Neural crest cell (in vitro differentiated cells): Measurements from ENCODE around the gene CENPC. TPM values are rescaled to one million over a fixed set of nuclear protein-coding genes. Genes with fewer than 3 reads are reported as not detected.
"Not testable (repeated sequence)": the region's sequence is repeated elsewhere in the genome, so short reads cannot be mapped to it uniquely, and the experiment has no call there.

Experiments
- DNase-seq: peaks from one replicate; pipeline ENCODE4 v3.0.0; 2021; ENCODE audit warnings: low read depth, mixed read lengths, low spot score
- H3K27ac Mint-ChIP-seq: one replicate; pipeline ENCODE4 v1.8.0; 2021; ENCODE audit warnings: mild to moderate bottlenecking, mixed read lengths; ENCODE audit not compliant: unreplicated experiment
- H3K27me3 Mint-ChIP-seq: 2 replicates; pipeline ENCODE4 v1.8.0; 2021; ENCODE audit warnings: low read depth, mild to moderate bottlenecking, mixed read lengths
- H3K36me3 Mint-ChIP-seq: 2 replicates; pipeline ENCODE4 v1.8.0; 2021; ENCODE audit warnings: low read depth, mild to moderate bottlenecking, mixed read lengths
- H3K4me1 Mint-ChIP-seq: 2 replicates; pipeline ENCODE4 v1.8.0; 2021; ENCODE audit warnings: mixed read lengths
- H3K4me3 Mint-ChIP-seq: one replicate; pipeline ENCODE4 v1.8.0; 2021; ENCODE audit warnings: mild to moderate bottlenecking, mixed read lengths
- H3K9me3 Mint-ChIP-seq: 2 replicates; pipeline ENCODE4 v1.8.0; 2021; ENCODE audit warnings: mixed read lengths
- total RNA-seq: library from RNA; stranded (reverse); gene quantifications from 2 replicates; pipeline ENCODE4 v1.2.1, GENCODE V29; 2021
- TF ChIP-seq, protein P1 (sequence below): fragments of 200-600 bp; sonication (generic); conservative IDR thresholded peaks from 2 replicates; pipeline ENCODE4 v1.5.0; 2021; ENCODE audit warnings: antibody characterized with exemption, mild to moderate bottlenecking

The CENPC gene
- total RNA-seq, 1 donor from 2014 or later: 25.9 TPM

DNA sequence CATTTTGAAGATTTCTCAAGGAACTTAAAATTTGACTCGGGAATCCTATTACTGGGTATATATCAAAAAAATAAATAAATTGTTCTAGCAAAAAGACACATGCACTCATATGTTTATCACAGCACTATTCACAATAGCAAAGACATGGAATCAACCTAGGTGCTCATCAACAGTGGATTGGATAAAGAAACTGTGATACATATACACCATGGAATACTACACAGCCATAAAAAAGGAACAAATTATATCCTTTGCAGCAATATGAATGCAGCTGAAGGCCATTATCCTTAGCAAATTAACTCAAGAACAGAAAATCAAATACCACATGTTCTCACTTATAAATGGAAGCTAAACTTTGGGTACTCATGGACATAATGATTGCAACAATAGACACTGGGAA lies 97.4 kb downstream of the CENPC start:
- Mint-ChIP-seq H3K4me3 (no peak overlapping the region), H3K27me3 (no peaks in the 10 kb centered on the region), H3K9me3 (peaks cover 8% of the 10 kb centered on the region), H3K27ac (no peak overlapping the region), H3K36me3 (peaks cover 31% of the 10 kb centered on the region), H3K4me1 (peaks cover 8% of the 10 kb centered on the region)
- TF ChIP-seq, protein P1, sequence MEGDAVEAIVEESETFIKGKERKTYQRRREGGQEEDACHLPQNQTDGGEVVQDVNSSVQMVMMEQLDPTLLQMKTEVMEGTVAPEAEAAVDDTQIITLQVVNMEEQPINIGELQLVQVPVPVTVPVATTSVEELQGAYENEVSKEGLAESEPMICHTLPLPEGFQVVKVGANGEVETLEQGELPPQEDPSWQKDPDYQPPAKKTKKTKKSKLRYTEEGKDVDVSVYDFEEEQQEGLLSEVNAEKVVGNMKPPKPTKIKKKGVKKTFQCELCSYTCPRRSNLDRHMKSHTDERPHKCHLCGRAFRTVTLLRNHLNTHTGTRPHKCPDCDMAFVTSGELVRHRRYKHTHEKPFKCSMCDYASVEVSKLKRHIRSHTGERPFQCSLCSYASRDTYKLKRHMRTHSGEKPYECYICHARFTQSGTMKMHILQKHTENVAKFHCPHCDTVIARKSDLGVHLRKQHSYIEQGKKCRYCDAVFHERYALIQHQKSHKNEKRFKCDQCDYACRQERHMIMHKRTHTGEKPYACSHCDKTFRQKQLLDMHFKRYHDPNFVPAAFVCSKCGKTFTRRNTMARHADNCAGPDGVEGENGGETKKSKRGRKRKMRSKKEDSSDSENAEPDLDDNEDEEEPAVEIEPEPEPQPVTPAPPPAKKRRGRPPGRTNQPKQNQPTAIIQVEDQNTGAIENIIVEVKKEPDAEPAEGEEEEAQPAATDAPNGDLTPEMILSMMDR: no peak
- no peak for DNase-seq

DNA sequence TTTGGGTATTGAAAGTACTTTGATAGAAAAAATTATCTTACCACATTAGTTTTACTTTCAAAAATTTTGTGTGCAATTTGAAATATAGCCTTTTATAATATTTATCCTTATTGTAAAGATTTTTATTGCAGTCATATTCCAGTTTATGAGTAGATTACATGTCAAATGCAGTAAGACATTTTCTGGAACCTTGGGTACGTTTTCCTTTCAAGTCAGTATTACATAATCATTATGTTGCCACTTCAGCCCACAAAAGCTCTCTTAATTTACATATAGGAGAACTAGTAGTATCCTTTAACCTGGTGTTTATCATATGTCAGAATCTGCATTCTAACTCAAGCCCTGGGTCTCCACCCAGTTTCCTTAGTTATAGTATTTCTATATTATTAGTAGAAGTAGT lies 98.5 kb downstream of the CENPC start:
- TF ChIP-seq, protein P1: no peak
- no peaks in the 10 kb centered on the region for H3K27me3 Mint-ChIP-seq
- no peaks in the 10 kb centered on the region for H3K4me1 Mint-ChIP-seq
- H3K4me3 Mint-ChIP-seq: no peak overlapping the region
- H3K9me3 Mint-ChIP-seq: peaks cover 8% of the 10 kb centered on the region
- peaks cover 32% of the 10 kb centered on the region for H3K36me3 Mint-ChIP-seq
- H3K27ac Mint-ChIP-seq: no peak overlapping the region
- no peak for DNase-seq

DNA sequence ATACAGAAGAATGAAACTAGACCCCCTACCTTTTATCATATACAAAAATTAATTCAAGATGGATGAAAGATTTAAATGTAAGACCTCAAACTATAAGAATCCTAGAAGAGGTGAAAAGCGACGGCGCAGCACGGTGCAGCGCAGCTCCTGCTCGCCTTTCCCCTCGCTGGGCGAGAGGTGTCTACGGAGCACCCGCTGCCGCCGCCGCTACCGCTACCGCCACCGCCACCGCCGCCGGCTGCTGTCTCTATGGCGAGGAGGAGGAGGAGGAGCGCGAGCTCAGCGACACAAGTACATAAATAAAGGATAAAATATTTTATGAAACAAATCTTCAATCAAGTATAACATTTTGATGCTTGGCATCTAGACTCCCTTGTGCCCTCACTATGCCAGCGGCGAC lies 99.4 kb downstream of the CENPC start:
- not testable (repeated sequence) for DNase-seq, H3K27ac Mint-ChIP-seq, H3K9me3 Mint-ChIP-seq, H3K27me3 Mint-ChIP-seq, H3K4me1 Mint-ChIP-seq, H3K4me3 Mint-ChIP-seq
- H3K36me3 Mint-ChIP-seq: peaks cover 35% of the 10 kb centered on the region

DNA sequence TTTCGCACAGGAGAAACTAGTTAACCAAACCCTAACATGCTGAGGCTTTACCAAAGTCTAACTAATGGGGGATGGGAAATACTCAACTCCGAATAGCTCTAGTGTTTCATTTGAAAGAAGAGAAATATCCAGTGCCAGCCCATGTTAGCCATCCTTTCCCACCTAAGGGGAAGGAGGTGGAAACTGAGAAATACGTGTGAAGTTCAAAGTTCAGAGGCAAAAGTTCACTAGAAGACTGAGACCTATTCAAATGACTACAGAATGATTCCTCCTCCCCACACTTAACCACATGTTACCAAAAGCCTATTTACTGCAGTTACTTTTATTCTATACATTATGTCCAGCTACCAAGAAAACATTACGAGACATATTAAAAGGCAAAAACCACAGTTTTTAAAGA lies 106.3 kb downstream of the CENPC start:
- Mint-ChIP-seq H3K36me3 (peaks cover 30% of the 10 kb centered on the region), H3K27ac (peak overlapping the region; percentile 3), H3K4me3 (peak overlapping the region; percentile 11), H3K27me3 (no peaks in the 10 kb centered on the region), H3K4me1 (peaks cover 42% of the 10 kb centered on the region), H3K9me3 (peaks cover 2% of the 10 kb centered on the region)
- TF ChIP-seq, protein P1: no peak
- DNase-seq: no peak

DNA sequence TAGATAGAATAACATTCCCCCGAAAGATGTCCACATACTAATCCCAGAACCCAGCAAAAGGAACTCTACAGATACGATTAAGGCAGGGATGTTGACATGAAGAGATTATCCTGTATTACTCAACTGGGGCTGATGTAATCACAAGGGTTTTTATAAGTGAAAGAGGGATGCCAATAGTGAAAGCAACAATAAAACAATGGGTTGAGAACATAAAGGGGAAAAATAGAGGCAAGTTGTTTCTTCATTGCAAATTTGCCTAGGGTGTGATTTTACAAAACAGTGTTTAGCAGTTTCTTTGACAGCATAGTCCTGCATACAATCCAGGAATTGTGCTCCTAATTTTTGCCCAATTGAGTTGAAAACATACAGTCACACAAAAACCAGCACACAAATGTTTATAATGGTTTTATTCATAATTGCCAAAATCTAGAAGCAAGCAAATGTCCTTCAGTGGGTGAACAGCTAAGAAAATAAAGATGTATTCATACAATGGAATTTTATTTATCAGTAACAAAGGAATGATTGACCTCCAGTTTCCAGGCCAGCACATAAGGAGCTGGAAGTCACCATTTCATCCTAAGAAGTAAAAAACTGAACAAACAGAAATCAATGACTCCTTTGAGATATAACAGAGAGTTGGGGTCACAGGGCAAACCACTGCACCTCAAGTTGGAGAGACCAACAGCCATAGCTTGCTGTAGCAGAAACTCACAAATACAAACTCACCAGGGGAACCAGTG lies 107.2 kb downstream of the CENPC start:
- TF ChIP-seq, protein P1: no peak
- peak overlapping the region; percentile 11 for H3K4me3 Mint-ChIP-seq
- no peak for DNase-seq
- peaks cover 3% of the 10 kb centered on the region for H3K9me3 Mint-ChIP-seq
- peaks cover 42% of the 10 kb centered on the region for H3K4me1 Mint-ChIP-seq
- peak overlapping the region; percentile 85 for H3K27ac Mint-ChIP-seq
- H3K36me3 Mint-ChIP-seq: peaks cover 34% of the 10 kb centered on the region
- H3K27me3 Mint-ChIP-seq: no peaks in the 10 kb centered on the region

DNA sequence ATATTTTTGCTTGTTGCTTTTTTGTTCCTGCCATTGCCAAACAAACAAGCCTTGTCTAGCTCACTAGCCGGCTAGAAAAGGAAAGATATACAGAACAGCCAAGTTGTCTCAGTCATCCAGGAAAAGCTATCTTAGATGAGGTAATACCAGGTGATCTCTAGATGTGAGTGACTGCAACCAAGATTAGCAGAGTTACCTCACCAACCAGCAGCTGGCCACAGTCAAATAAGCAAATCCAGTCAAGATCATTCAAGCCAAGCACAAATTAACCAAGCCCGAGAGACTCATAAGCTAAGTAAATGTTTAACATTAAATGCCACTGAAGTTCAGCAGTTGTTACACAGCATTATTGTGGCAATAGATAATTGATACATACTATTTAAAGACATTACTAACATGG lies 108.6 kb downstream of the CENPC start:
- Mint-ChIP-seq H3K27ac (no peak overlapping the region), H3K4me3 (no peak overlapping the region), H3K36me3 (peaks cover 34% of the 10 kb centered on the region), H3K4me1 (peaks cover 42% of the 10 kb centered on the region), H3K27me3 (no peaks in the 10 kb centered on the region), H3K9me3 (peaks cover 10% of the 10 kb centered on the region)
- TF ChIP-seq, protein P1: no peak
- no peak for DNase-seq
